ENCODE results near the gene CASR.

Gene CASR

DNA sequence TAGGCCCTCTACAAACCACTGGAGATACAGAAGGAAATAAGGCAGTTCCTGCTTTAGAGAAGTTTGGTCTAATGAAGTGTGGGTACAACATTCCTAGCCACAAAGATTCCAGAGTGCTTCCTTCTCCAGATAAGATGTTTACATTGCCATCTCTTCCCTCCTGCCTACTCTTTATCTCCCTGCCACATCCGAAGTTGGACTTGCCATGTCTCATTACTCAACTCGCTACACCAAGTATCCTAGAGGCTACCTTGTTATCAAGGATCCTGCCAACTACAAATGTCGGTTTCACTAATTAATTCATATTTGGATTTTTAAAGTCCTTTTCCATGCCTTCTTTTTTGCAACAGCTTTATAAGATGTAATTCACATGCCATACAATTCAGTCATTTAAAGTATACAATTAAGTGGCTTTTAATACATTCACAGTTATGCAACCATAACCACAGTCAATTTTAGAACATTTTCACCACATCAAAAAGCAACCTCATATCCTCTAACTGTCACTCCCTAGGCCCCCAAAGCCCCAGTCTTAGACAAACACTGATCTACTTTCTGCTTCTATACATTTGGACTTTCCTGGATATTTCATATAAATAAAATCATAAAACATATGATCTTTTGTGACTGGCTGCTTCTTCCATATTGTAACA, 87.9 kb downstream of the CASR start:
- H3K27ac ChIP-seq = no peak overlapping the region
- no peak for TF ChIP-seq ZFX (IDR thresholded peaks at IDR 0.05; ENCODE audit: borderline replicate concordance)
- TF ChIP-seq, protein P1, sequence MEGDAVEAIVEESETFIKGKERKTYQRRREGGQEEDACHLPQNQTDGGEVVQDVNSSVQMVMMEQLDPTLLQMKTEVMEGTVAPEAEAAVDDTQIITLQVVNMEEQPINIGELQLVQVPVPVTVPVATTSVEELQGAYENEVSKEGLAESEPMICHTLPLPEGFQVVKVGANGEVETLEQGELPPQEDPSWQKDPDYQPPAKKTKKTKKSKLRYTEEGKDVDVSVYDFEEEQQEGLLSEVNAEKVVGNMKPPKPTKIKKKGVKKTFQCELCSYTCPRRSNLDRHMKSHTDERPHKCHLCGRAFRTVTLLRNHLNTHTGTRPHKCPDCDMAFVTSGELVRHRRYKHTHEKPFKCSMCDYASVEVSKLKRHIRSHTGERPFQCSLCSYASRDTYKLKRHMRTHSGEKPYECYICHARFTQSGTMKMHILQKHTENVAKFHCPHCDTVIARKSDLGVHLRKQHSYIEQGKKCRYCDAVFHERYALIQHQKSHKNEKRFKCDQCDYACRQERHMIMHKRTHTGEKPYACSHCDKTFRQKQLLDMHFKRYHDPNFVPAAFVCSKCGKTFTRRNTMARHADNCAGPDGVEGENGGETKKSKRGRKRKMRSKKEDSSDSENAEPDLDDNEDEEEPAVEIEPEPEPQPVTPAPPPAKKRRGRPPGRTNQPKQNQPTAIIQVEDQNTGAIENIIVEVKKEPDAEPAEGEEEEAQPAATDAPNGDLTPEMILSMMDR (IDR thresholded peaks at IDR 0.05) = no peak

DNA sequence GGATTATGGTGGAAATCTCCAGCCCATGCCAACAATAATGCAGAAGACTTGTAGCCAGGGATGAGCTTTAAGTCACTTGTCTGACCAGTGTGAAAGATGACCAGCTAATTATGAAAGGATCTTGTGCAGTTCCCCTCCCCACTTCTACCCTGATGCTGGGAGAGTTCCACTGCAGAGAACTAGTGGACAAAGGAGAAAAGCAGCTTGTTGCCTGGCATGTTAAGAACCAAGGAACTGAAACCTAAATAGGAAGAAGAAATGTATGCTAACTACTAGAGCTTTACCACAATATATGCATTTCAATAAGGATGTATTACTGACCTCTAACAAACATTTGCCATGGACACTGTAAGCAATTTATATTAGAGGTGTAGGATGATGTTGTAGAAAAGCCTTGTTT, 89.4 kb downstream of the CASR start:
- H3K27ac ChIP-seq = no peak overlapping the region
- no peak for TF ChIP-seq ZFX (IDR thresholded peaks at IDR 0.05; ENCODE audit: borderline replicate concordance)
- TF ChIP-seq, protein P1 (IDR thresholded peaks at IDR 0.05) = no peak

DNA sequence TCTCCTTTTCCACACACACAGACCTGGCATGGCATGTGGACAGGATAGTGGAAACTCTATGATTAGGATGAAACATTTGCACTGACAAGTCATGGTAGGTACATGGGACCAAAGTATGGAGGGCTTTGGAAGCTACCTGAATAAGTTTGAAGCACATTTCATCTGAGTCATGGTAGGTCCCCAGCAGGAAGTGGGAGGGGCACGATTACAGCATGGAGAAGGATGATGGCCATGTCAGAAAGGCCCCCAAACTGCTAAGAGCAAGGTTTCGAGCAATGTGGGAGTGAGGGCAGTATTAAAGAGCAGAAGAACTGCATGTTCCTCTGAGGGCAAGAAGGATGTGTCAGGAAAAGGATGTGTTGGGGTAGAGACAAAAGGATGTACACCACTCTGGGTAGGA, 90.0 kb downstream of the CASR start:
- H3K27ac ChIP-seq = no peak overlapping the region
- TF ChIP-seq, protein P1 (IDR thresholded peaks at IDR 0.05) = no peak
- TF ChIP-seq ZFX (IDR thresholded peaks at IDR 0.05; ENCODE audit: borderline replicate concordance) = no peak

DNA sequence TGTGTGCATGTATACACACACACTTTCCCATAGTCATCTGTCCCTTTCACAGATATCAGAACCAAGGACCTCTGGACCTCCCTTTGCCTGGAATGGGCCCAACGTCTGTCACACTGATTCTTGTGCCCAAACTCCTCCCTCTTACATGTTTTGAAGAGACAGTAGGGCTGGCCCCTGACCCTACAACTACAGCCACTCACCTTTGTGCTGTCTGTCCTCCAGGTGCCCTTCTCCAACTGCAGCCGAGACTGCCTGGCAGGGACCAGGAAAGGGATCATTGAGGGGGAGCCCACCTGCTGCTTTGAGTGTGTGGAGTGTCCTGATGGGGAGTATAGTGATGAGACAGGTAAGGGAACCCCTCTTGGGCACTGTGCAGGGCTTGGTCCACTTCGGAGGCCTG, 98.4 kb downstream of the CASR start:
- TF ChIP-seq, protein P1 (IDR thresholded peaks at IDR 0.05) = no peak
- no peak for TF ChIP-seq ZFX (IDR thresholded peaks at IDR 0.05; ENCODE audit: borderline replicate concordance)

DNA sequence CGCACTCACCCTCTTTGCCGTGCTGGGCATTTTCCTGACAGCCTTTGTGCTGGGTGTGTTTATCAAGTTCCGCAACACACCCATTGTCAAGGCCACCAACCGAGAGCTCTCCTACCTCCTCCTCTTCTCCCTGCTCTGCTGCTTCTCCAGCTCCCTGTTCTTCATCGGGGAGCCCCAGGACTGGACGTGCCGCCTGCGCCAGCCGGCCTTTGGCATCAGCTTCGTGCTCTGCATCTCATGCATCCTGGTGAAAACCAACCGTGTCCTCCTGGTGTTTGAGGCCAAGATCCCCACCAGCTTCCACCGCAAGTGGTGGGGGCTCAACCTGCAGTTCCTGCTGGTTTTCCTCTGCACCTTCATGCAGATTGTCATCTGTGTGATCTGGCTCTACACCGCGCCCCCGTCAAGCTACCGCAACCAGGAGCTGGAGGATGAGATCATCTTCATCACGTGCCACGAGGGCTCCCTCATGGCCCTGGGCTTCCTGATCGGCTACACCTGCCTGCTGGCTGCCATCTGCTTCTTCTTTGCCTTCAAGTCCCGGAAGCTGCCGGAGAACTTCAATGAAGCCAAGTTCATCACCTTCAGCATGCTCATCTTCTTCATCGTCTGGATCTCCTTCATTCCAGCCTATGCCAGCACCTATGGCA, 100.5 kb downstream of the CASR start:
- TF ChIP-seq, protein P1 (IDR thresholded peaks at IDR 0.05) = no peak
- no peak for TF ChIP-seq ZFX (IDR thresholded peaks at IDR 0.05; ENCODE audit: borderline replicate concordance)

More for the DNA sequence above, 98.4 kb downstream of the CASR start:
- H3K27ac ChIP-seq = no peak overlapping the region

DNA sequence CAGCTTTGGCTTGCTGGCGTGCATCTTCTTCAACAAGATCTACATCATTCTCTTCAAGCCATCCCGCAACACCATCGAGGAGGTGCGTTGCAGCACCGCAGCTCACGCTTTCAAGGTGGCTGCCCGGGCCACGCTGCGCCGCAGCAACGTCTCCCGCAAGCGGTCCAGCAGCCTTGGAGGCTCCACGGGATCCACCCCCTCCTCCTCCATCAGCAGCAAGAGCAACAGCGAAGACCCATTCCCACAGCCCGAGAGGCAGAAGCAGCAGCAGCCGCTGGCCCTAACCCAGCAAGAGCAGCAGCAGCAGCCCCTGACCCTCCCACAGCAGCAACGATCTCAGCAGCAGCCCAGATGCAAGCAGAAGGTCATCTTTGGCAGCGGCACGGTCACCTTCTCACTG, 101.0 kb downstream of the CASR start:
- no peak overlapping the region for H3K27ac ChIP-seq
- TF ChIP-seq ZFX (IDR thresholded peaks at IDR 0.05; ENCODE audit: borderline replicate concordance) = no peak
- TF ChIP-seq, protein P1 (IDR thresholded peaks at IDR 0.05) = no peak

More for the DNA sequence above, 100.5 kb downstream of the CASR start:
- no peak overlapping the region for H3K27ac ChIP-seq

DNA sequence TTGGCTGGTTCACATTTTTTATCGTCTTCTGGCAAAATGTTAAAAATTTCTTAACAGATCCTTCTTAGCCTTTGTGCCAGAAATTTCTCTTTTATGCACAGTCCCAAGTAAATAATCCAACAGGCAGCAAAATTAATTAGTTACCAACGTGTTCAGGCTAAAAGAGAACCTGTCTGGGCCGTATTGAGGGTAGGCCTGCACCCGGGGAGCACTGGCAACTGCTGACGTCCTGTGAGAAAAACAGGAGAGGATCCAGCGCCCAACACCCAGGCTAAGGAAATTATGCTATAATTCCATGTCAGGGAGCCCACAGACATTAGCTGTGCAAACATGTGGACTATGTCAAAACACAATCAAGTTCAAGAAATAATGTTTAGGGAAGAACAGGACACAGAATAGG, 110.9 kb downstream of the CASR start:
- no peak for TF ChIP-seq ZFX (IDR thresholded peaks at IDR 0.05; ENCODE audit: borderline replicate concordance)
- TF ChIP-seq, protein P1 (IDR thresholded peaks at IDR 0.05) = no peak
- H3K27ac ChIP-seq = no peak overlapping the region

Data from 22Rv1 (cell line).